GM21619 (cell line): ENCODE measurements around the gene FCGR2B.
A peak's percentile ranks its signal among the peaks of the same experiment; 100 is the strongest.
"Not testable (repeated sequence)": the region's sequence is repeated elsewhere in the genome, so short reads cannot be mapped to it uniquely, and the experiment has no call there.

Experiments
- ATAC-seq: cut with Tn5 transposase; IDR thresholded peaks from one replicate; pipeline ENCODE4 v1.9.1; 2021; ENCODE audit not compliant: unreplicated experiment

FCGR2B gene

GRCh38 chr1:161705537-161705936 is 42.6 kb downstream of the FCGR2B start:
- no peak for ATAC-seq

DNA sequence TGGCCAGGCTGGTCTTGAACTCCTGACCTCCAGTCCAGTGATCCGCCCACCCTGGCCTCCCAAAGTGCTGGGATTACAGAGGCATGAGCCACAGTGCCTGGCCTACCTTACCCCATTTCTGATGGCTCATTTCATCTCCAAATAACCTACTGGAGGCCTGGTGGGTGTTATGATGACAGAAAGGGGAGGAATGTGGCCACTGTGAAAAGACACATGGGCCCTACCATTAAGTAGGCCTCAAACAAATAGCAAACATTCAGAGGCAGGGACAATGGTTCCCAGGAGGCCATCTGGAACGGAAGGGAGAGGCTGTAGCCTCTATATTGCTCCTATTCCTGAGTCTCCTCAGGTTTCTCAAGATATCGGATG is 43.2 kb downstream of the FCGR2B start:
- ATAC-seq = no peak

DNA sequence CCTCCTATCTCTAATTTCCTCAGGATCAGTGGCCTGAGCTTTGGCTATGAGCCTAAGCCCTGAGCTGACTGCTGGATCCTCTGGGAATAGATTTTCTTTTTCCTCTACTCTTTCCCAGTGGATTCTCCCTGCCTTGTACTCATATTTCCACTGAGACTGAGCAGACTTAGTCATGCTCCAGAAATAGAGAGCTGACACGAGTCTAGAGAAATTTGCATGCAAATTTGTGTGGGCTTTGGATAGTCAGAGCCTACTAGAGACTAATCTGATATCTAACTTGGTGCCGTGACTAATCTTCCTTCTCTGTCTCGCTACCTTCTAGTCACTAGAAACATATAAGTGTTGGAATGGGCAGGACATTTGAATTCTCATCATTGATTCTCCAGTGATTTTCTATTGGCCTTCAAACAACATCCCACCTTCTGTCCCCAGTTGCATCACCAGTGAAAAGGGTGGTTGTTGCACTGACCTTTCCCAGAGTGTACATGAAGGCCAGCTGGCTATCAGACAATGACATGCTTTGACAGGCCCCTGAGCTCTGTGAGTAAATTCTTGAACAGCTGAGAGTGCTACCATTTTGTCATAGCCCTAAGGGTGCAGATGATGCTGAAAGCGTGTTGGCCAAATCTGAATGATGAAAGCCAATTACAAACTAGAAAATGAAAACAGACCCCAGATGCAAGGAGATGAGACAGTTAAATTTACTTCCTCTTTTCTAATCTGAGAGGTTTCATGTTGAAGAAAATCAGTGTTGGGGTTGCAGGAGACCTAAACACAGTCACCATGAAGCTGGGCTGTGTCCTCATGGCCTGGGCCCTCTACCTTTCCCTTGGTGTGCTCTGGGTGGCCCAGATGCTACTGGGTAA is 43.8 kb downstream of the FCGR2B start, which contains the start of gene FCRLA:
Gene FCRLA (plus strand): TSS at position 748 of the 866 bp plus-strand sequence. CDS start 36 bp downstream, at position 784.
- peak; percentile 62 for ATAC-seq

GRCh38 chr1:161707503-161707902 is 44.6 kb downstream of the FCGR2B start:
- ATAC-seq = no peak

GRCh38 chr1:161709373-161709772 is 46.4 kb downstream of the FCGR2B start:
- no peak for ATAC-seq

- ATAC-seq = no peak
Measured at GRCh38 chr1:161710560-161710959, 47.6 kb downstream of the FCGR2B start.

DNA sequence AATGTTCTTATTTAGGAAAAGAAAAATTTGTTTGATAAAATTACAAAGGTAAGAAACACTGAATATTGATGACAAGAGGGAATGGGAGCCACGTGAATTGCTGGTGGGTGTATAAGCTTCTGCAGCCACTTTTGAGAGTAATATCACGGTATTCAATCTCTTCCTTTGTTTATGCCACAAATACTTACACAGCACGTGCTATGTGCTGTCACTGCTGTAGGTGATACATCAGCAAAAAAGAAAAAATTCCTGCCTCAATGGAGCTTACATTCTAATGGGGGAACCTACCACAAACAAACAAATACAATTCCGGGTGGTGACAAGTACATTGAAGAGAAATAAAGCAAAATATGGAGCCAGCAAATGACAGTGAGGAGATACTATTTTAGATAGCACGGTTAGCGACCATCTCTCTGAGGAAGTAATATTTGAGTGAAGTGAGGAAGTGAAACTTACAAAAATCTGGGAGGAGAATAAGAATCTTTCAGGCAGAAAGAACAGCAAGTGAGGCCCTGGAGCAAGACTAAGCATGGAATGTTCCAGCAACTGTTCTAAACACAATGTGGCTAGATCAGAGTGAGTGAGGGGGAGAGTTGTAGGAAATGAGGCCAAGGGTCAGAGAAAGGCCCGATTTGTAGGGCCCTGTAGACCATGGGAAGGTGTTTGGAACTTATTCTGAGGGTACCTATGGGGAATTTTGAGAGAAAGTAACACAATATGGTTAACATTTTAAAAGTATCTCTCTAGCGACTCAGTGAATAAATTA is 55.8 kb downstream of the FCGR2B start:
- ATAC-seq = peak; percentile 43

DNA sequence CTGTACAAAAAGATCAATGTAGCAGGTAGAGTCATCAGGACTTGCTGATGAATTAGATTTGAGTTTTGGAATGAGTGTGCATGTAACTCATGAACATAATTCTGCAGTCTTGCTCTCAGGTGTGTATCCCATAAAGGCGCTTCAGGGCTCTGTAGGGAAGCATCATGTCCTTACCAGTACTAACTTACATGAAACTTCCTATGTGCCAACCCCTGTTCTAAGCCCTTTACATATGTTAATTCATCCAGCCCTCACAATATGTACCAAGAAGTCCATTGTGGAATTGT is 56.3 kb downstream of the FCGR2B start:
- ATAC-seq = peak; percentile 35

GRCh38 chr1:161720422-161720821 is 57.5 kb downstream of the FCGR2B start:
- ATAC-seq = no peak

DNA sequence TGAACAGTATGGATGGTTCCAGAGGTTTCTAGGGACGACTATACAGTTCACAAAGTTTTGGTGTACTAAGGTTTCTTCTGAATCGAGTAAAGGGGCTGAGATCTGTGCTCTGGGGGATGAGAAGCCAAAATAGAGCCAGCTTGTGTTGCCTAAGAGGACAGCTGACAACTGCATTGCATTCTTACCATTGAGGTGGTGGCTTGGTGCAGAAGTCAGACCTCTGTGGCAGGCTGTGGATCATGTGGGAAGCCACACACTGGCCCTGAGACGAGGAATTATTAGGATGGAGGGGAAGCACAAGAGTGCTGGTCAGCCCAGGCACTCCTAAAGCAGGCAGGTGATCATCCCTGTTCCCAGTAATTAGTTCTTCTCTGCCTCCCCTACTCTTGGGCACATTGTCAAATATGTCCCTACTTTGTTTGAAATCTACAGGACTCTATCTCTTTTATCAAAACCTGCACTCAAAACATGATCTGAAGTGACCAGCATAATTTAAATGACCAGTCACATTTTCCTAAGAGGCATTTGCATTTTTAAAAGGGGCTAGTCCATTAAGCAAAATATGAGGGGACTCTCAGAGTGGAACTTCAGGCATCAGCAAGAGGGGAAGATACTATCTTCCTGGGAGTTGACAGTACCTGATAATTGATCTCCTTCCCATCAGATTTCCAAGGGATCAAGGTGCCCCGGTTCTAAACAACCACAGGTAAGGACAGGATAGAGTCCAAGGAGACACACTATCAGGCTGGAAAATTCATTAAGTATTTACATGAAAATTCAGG is 58.2 kb downstream of the FCGR2B start, which contains the start of gene FCRLB:
Gene FCRLB (plus strand): TSS at position 589 of the 782 bp plus-strand sequence. CDS start 1,129 bp downstream, outside the sequence.
- no peak for ATAC-seq

- no peak for ATAC-seq
Measured at GRCh38 chr1:161721738-161722343, 58.9 kb downstream of the FCGR2B start.

DNA sequence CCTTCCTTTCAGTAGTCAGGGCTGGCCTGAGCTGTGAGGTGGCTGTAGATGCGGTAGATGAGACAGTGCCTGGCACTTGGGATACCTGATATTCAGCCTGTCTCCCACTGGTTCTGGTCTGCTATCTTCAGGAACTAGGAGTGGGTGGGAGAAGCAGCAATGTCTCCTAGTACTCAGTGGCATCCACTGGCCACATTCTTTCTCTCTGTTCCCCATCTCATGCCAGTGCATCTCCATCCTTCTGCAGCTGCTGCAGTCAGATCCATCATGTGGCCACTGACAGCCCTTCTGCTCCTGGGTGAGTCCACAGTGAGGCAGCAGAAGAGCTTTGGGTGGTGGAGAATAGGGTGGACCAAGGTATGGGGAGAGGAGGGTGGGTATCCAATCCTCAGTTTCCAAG is 59.5 kb downstream of the FCGR2B start:
- ATAC-seq = no peak

GRCh38 chr1:161723459-161724141 is 60.7 kb downstream of the FCGR2B start:
- ATAC-seq = no peak

GRCh38 chr1:161725258-161725907 is 62.4 kb downstream of the FCGR2B start:
- not testable (repeated sequence) for ATAC-seq

DNA sequence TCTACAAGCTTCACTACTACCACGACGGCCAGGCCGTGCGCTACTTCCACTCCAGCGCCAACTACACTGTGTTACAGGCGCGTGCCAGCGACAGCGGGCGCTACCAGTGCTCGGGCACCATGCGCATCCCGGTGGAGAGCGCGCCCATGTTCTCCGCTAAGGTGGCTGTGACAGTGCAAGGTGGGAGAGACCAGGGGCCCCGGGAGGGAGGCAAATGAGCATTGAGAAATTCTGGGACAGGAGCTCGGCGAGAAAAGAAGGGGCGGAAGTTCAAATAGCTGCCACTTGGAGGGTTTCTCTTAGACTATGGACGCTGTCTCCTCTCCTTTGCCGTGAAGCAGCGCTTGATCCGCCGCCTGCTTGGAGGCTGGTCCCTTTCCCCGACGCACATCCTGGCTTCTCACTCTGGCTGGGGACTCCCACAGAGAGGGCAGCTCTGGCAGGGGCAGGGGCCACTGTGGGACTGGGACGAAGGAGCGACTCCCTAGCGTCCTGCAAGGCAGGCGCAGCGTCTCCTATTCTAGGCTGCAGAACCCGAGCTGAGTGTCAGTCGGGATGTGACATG is 63.0 kb downstream of the FCGR2B start:
- ATAC-seq = peak; percentile 9

DNA sequence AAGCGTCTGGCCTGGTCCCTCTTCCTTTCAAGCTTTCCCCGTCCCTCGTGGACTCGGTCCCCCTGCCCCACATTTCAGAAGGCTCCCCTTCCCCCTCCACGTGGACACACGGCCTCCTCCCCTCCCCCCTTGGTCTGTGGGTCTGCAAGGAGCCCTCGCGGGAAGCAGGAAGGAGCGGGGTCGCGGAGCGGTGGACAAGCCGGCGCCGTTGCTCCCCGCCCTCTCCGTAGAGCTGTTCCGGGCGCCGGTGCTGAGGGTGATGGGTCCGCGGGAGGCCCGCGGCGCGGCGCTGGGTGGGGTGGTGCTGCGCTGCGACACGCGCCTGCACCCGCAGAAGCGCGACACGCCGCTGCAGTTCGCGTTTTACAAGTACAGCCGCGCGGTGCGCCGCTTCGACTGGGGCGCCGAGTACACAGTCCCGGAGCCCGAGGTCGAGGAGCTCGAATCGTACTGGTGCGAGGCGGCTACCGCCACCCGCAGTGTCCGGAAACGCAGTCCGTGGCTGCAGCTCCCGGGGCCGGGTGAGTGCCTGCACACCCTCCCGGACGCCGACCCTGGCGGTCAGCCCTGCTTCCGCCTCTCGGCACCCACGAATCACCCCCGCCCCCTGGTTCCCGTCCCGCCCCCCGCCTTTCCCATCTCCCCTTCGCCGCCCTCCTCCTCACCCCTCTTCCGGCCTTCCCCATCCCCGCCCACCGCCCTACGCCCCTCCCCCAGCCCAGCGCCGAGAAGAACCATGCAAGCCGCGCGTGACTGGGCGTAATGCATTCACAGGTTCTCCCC is 63.7 kb downstream of the FCGR2B start:
- ATAC-seq = peak; percentile 42

DNA sequence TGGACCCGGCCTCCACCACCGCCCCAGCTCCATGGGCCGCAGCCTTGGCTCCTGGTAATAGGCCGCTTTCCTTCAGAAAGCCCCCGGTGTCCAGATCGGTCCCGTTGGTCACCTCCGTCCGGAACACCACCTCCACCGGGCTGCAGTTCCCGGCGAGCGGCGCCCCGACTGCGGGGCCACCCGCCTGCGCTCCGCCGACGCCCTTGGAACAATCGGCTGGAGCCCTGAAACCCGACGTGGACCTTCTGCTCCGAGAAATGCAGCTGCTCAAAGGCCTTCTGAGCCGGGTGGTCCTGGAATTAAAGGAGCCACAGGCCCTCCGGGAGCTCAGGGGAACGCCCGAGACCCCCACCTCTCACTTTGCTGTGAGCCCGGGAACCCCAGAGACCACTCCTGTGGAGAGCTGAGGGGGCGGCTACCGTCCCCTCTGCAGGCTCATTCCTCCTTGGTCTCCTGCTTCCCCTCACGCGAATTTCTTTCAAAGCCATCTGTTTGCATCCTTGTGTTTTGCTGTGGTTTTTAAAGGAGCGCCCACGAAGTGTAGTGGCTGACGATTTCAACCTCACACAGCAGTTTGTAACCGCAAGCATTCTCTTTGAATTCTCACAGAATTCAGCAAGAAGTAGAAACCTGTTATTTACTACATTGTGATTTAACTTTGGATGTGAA is 64.4 kb downstream of the FCGR2B start:
- ATAC-seq = peak; percentile 8
